Endothelial cell of umbilical vein (primary cell): Measurements from ENCODE around the gene AURKA. TPM values are rescaled to one million over a fixed set of nuclear protein-coding genes. Genes with fewer than 3 reads are reported as not detected.

ENCODE experiments used
- BruUV-seq: library from RNA; stranded (reverse); fragments of 400-500 nt; replicated peaks from 2 replicates; lab custom pipeline; 2021; lab: Mats Ljungman, UMichigan
- CTCF ChIA-PET: fragments of 300-600, 350-600 bp; sonication (Branson Sonifier 250); formaldehyde crosslinking; loops from one replicate; lab custom pipeline; 2021; ENCODE audit warnings: antibody characterized with exemption, inconsistent platforms; lab: Charles Lee
- POLR2A ChIA-PET: fragments of 300-600, 350-600 bp; sonication (Branson Sonifier 250); formaldehyde crosslinking; loops from one replicate; lab custom pipeline; 2021; ENCODE audit warnings: antibody characterized with exemption, inconsistent platforms; lab: Charles Lee
- DNase-seq: peaks from one replicate; pipeline ENCODE4 v3.0.0-alpha.2; 2011; ENCODE audit warnings: low read depth, low spot score
- FAIRE-seq: peaks from 2 replicates; lab custom pipeline; 2011; peaks lifted over from hg19 to GRCh38; lab: Jason Lieb, UNC
- H2AFZ ChIP-seq: 2 replicates; pipeline ENCODE4 v1.6.0; 2012; ENCODE audit warnings: low read depth, low read length, control low read depth, inconsistent platforms
- H3K27ac ChIP-seq: 2 replicates; pipeline ENCODE4 v1.5.1; 2011; ENCODE audit warnings: low read depth, mild to moderate bottlenecking, control low read depth, low read length, moderate library complexity; ENCODE audit not compliant: insufficient read depth
- H3K27me3 ChIP-seq, 2 experiments: 2 replicates each; pipeline versions ENCODE4 v1.6.0 to v1.6.1; 2011; ENCODE audit warnings: low read length in 2 of 2, mixed read lengths in 1 of 2; ENCODE audit not compliant: control insufficient read depth in 2 of 2, insufficient read depth in 2 of 2
- H3K36me3 ChIP-seq, 2 experiments: 2 replicates in 1 of 2; 3 replicates in 1 of 2; pipeline ENCODE4 v1.5.1; 2011; ENCODE audit warnings: low read length in 2 of 2, mild to moderate bottlenecking in 1 of 2, moderate library complexity in 1 of 2; ENCODE audit not compliant: control insufficient read depth in 2 of 2, insufficient read depth in 2 of 2; ENCODE audit errors: extremely low read depth in 1 of 2
- H3K4me1 ChIP-seq: 3 replicates; pipeline ENCODE4 v1.5.1; 2011; ENCODE audit warnings: mild to moderate bottlenecking, low read length; ENCODE audit not compliant: control insufficient read depth, insufficient read depth; ENCODE audit errors: extremely low read depth
- H3K4me2 ChIP-seq: 2 replicates; pipeline ENCODE4 v1.6.1; 2011; ENCODE audit warnings: low read length, control low read depth, mixed read lengths; ENCODE audit not compliant: insufficient read depth
- H3K4me3 ChIP-seq, 3 experiments: fragments of 200-600 bp in 1 of 3; sonication (generic), shearing (Covaris generic) in 1 of 3; replicated peaks in 1 of 3; 2 replicates each; pipeline ENCODE4 v1.5.1; 2011 to 2016; ENCODE audit warnings: control low read depth in 3 of 3, low read length in 3 of 3, mild to moderate bottlenecking in 2 of 3, inconsistent platforms in 1 of 3, low read depth in 1 of 3, moderate library complexity in 1 of 3; ENCODE audit not compliant: insufficient read depth in 1 of 3
- H3K79me2 ChIP-seq: 2 replicates; pipeline ENCODE4 v1.6.0; 2012; ENCODE audit warnings: low read length, inconsistent platforms; ENCODE audit not compliant: control insufficient read depth, insufficient read depth
- H3K9ac ChIP-seq: replicated peaks from 2 replicates; pipeline ENCODE3; 2011; ENCODE audit warnings: low read length, control low read depth; ENCODE audit not compliant: insufficient read depth; ENCODE audit errors: extremely low read depth
- H3K9me1 ChIP-seq: replicated peaks from 3 replicates; pipeline ENCODE4 v1.6.0; 2011; ENCODE audit warnings: mild to moderate bottlenecking, low read length; ENCODE audit not compliant: control insufficient read depth, insufficient read depth; ENCODE audit errors: extremely low read depth
- H3K9me3 ChIP-seq: replicated peaks from 2 replicates; pipeline ENCODE4 v1.5.1; 2012; ENCODE audit warnings: low read length, inconsistent platforms; ENCODE audit not compliant: control insufficient read depth, insufficient read depth
- H4K20me1 ChIP-seq: replicated peaks from 2 replicates; pipeline ENCODE3; 2011; ENCODE audit warnings: mild to moderate bottlenecking, low read length; ENCODE audit not compliant: control insufficient read depth, insufficient read depth; ENCODE audit errors: extremely low read depth
- EZH2 ChIP-seq: IDR thresholded peaks from 2 replicates; pipeline ENCODE4 v1.6.1; 2012; ENCODE audit warnings: borderline replicate concordance, low read depth, mild to moderate bottlenecking, moderate library complexity, low read length, inconsistent platforms; ENCODE audit not compliant: severe bottlenecking
- FOS ChIP-seq: IDR thresholded peaks from 2 replicates; pipeline ENCODE4 v1.6.1; 2011; ENCODE audit warnings: mild to moderate bottlenecking, low read length, moderate library complexity, borderline replicate concordance; ENCODE audit not compliant: insufficient read depth
- GATA2 ChIP-seq: IDR thresholded peaks from 2 replicates; pipeline ENCODE4 v1.7.0; 2011; ENCODE audit warnings: low read depth, mild to moderate bottlenecking, moderate library complexity, mixed read lengths, low read length; ENCODE audit not compliant: insufficient read length, insufficient read depth
- JUN ChIP-seq: IDR thresholded peaks from 2 replicates; pipeline ENCODE4 v1.6.1; 2011; ENCODE audit warnings: borderline replicate concordance, low read depth; ENCODE audit not compliant: insufficient read length, insufficient read depth
- MYC ChIP-seq: IDR thresholded peaks from one replicate; pipeline ENCODE4 v1.6.1; 2011; ENCODE audit warnings: mild to moderate bottlenecking, low read depth, low read length
- POLR2A ChIP-seq: IDR thresholded peaks from 2 replicates; pipeline ENCODE4 v1.6.1; 2012; ENCODE audit warnings: low read depth, mild to moderate bottlenecking, control low read depth, low read length
- POLR2AphosphoS5 ChIP-seq: IDR thresholded peaks from 2 replicates; pipeline ENCODE4 v1.6.1; 2012; ENCODE audit warnings: low read depth, mild to moderate bottlenecking, control low read depth, low read length, moderate library complexity; ENCODE audit not compliant: insufficient read depth
- dilution Hi-C: fragments of 300-500 bp; cut with MboI; formaldehyde crosslinking; loops from one replicate; pipeline ENCODE4 v1.15.0; 2019; ENCODE audit warnings: low sequenced_read_pairs; ENCODE audit not compliant: extremely low pct_ligation_motif_present
- intact Hi-C: fragments of 100-400 bp; cut with micrococcal nuclease; formaldehyde crosslinking; loops from one replicate; pipeline ENCODE4 v1.10.0; 2022
- polyA plus RNA-seq, 4 experiments: library from polyadenylated mRNA; depleted of rRNA in 3 of 4; stranded (reverse) in 3 of 4; unstranded in 1 of 4; fragments of >200 nt; gene quantifications; 2 replicates each; pipeline versions ENCODE4 v1.2.1 to v1.2.3, GENCODE V29; 2011 to 2012; ENCODE audit warnings: missing spikeins in 1 of 4
- total RNA-seq: library from RNA; stranded (reverse); gene quantifications from 2 replicates; pipeline ENCODE4 v1.2.3, GENCODE V29; 2021
- TF ChIP-seq, protein P1 (sequence below), 2 donors: IDR thresholded peaks; 1 replicate in 1 of 2; 2 replicates in 1 of 2; pipeline ENCODE4 v1.5.1; 2011; ENCODE audit warnings: low read length in 2 of 2, mild to moderate bottlenecking in 2 of 2, moderate library complexity in 2 of 2, control low read depth in 1 of 2, inconsistent platforms in 1 of 2, low read depth in 1 of 2; ENCODE audit not compliant: insufficient read depth in 1 of 2; ENCODE audit errors: extremely low read depth in 1 of 2
- TF ChIP-seq, protein P2 (sequence below): IDR thresholded peaks from 2 replicates; pipeline ENCODE4 v1.6.1; 2011; ENCODE audit not compliant: insufficient read depth, insufficient read length

AURKA gene
- total and polyA plus RNA-seq, 2 donors (not counting 3 experiments of a cell fraction or from before 2014, with no cell fraction given): 33.1 to 56.9 TPM

DNA sequence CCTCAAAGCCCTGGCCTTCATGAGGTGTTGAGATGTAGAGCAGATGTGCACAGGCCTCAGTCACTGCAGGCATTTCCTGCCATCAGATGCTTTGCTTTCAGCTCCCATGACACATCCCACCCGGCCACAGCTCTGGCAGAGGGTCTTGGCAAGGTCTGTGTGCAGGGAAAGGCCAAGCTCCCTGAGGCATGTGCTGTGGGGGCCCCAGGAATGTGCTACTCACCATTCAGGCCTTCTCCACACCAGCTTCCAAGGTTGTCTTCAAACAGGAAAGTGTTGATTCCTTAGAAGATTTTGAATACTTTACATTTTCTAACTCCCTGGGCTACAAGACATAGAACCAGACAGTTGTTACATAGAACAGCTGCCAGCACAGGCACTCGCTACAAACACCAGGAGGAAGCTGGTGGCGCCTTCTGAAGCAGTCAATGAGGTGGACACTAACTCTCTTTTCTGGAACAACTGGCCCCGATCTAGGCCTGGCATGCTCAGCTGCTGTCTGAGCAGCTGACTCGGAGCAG, 47.8 kb upstream of the AURKA start:
- H3K4me2 ChIP-seq: no peak overlapping the region
- no peaks in the 10 kb centered on the region for H3K79me2 ChIP-seq
- BruUV-seq: no TSS peak
- no peaks in the 10 kb centered on the region for H3K9me3 ChIP-seq
- H2AFZ ChIP-seq: no peak overlapping the region
- intact Hi-C loops: no loop called here
- H3K9ac ChIP-seq: no peak overlapping the region
- peaks cover 4 to 13% of the 10 kb centered on the region in 2 experiments for H3K27me3 ChIP-seq
- peak; percentile 23 for DNase-seq
- FAIRE-seq: no peak
- TF ChIP-seq, protein P1, sequence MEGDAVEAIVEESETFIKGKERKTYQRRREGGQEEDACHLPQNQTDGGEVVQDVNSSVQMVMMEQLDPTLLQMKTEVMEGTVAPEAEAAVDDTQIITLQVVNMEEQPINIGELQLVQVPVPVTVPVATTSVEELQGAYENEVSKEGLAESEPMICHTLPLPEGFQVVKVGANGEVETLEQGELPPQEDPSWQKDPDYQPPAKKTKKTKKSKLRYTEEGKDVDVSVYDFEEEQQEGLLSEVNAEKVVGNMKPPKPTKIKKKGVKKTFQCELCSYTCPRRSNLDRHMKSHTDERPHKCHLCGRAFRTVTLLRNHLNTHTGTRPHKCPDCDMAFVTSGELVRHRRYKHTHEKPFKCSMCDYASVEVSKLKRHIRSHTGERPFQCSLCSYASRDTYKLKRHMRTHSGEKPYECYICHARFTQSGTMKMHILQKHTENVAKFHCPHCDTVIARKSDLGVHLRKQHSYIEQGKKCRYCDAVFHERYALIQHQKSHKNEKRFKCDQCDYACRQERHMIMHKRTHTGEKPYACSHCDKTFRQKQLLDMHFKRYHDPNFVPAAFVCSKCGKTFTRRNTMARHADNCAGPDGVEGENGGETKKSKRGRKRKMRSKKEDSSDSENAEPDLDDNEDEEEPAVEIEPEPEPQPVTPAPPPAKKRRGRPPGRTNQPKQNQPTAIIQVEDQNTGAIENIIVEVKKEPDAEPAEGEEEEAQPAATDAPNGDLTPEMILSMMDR (IDR thresholded peaks at IDR 0.05; ENCODE audit: extremely low read depth in 1 of 2, insufficient read depth in 1 of 2, low read depth in 1 of 2, low read length in 2 of 2): no peak
- TF ChIP-seq JUN (no peak), FOS (no peak)
- no peaks in the 10 kb centered on the region for H3K9me1 ChIP-seq
- ChIA-PET CTCF (interaction anchor here (0.6 kb wide), 1 partner anchor 31 kb away, joined by 3 read pairs; no protein-coding TSS in a partner anchor), POLR2A (no interaction called here)
- dilution Hi-C loops: no loop called here
- H3K4me1 ChIP-seq: no peaks in the 10 kb centered on the region
- no peak overlapping the region for H3K4me3 ChIP-seq
- H3K36me3 ChIP-seq: no peaks in the 10 kb centered on the region
- H4K20me1 ChIP-seq: no peaks in the 10 kb centered on the region
- no peak overlapping the region for H3K27ac ChIP-seq

DNA sequence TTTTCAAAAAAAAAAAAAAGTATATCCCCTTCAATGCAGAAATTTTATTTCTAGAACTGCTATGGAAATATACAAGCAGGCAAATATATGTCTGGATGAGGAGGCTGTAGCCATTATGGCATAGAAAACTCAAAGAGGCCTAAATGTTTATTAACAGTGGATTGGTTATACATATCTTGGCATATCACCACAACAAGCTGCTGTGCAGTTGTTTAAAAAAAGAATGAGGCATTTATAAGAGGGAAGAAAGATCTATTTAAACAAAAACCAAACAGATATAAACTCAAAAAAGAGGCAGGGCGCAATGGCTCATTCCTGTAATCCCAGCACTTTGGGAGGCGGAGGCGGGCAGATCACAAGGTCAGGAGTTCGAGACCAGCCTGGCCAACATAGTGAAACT, 46.3 kb upstream of the AURKA start:
- H3K9ac ChIP-seq: no peak overlapping the region
- H3K4me1 ChIP-seq: no peaks in the 10 kb centered on the region
- no peak overlapping the region for H2AFZ ChIP-seq
- H3K27me3 ChIP-seq: peaks cover 12 to 16% of the 10 kb centered on the region in 2 experiments
- H4K20me1 ChIP-seq: no peaks in the 10 kb centered on the region
- no peaks in the 10 kb centered on the region for H3K9me1 ChIP-seq
- H3K4me2 ChIP-seq: no peak overlapping the region
- ChIA-PET POLR2A (no interaction called here), CTCF (interaction anchor here (1.3 kb wide), 2 partner anchors 11 to 27 kb away, joined by 3 read pairs; partner anchors contain the start of gene CASS4)
- FAIRE-seq (no peak), DNase-seq (no peak)
- H3K4me3 ChIP-seq: no peak overlapping the region
- TF ChIP-seq GATA2: no peak
- TF ChIP-seq POLR2A: no peak
- TF ChIP-seq, protein P1 (IDR thresholded peaks at IDR 0.05; ENCODE audit: extremely low read depth in 1 of 2, insufficient read depth in 1 of 2, low read depth in 1 of 2, low read length in 2 of 2): no peak
- no peak for TF ChIP-seq POLR2AphosphoS5
- TF ChIP-seq, protein P2, sequence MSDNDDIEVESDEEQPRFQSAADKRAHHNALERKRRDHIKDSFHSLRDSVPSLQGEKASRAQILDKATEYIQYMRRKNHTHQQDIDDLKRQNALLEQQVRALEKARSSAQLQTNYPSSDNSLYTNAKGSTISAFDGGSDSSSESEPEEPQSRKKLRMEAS: no peak
- no peak for TF ChIP-seq EZH2
- TF ChIP-seq MYC: no peak
- TF ChIP-seq FOS: no peak
- no peak for TF ChIP-seq JUN
- no TSS peak for BruUV-seq
- H3K79me2 ChIP-seq: no peaks in the 10 kb centered on the region
- H3K27ac ChIP-seq: no peak overlapping the region
- dilution Hi-C loops (no loop called here), intact Hi-C loops (no loop called here)
- H3K36me3 ChIP-seq: no peaks in the 10 kb centered on the region
- H3K9me3 ChIP-seq: no peaks in the 10 kb centered on the region
